Activated naive CD4-positive, alpha-beta T cell treated with anti-CD3 and anti-CD28 coated beads, Interleukin-2, amount 50 U/mL, for 16 hours (primary cell): ENCODE results near the gene SPATA20.

Experiments
- DNase-seq: peaks from one replicate; pipeline ENCODE4 v3.0.0-alpha.2; 2020

Gene SPATA20

GRCh38 chr17:50560185-50560824, 13.3 kb downstream of the SPATA20 start, which contains the start of gene CACNA1G:
Gene CACNA1G, plus strand, starts transcription at chr17:50560715. Its CDS starts 745 bp downstream, at chr17:50561460.
- DNase-seq, result peak; percentile 90

DNA sequence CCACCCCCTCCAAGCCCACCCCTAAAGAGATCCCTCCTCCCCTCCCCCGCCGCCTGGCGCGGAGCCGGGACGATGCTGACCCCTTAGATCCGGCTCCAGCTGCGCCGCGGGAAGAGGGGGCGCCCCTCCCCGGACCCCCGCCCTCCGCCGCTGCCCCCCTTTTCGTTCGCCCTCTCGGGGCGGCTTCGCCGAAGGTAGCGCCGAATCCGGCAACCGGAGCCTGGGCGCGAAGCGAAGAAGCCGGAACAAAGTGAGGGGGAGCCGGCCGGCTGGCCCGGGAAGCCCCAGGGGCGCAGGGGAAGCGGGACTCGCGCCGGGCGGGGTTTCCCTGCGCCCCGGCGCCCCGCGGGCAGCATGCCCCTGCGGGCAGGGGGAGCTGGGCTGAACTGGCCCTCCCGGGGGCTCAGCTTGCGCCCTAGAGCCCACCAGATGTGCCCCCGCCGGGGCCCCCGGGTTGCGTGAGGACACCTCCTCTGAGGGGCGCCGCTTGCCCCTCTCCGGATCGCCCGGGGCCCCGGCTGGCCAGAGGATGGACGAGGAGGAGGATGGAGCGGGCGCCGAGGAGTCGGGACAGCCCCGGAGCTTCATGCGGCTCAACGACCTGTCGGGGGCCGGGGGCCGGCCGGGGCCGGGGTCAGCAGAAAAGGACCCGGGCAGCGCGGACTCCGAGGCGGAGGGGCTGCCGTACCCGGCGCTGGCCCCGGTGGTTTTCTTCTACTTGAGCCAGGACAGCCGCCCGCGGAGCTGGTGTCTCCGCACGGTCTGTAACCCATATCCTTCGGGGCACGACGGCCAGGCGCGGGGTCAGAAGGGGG, 14.2 kb downstream of the SPATA20 start:
- no peak for DNase-seq

DNA sequence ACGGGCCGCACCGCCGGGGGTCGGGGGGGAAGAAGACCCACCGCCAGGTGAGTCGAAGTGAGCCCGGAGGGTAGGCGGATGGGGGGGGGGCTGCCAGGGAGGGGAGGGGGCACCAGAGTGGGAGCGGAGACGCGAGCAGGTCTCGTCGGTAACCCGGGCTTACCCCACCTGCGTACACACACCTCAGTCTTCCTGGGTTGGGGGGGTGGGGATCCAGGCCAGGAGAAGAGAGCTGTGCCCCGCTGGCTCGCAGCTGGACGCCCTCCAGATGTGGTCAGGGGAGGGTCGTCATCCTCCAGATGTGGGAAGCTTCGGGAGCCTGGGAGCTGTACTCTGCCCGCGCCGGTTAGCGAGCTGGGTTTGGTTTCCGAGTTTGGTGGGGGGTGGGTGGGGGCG, 14.8 kb downstream of the SPATA20 start:
- DNase-seq, result no peak

DNA sequence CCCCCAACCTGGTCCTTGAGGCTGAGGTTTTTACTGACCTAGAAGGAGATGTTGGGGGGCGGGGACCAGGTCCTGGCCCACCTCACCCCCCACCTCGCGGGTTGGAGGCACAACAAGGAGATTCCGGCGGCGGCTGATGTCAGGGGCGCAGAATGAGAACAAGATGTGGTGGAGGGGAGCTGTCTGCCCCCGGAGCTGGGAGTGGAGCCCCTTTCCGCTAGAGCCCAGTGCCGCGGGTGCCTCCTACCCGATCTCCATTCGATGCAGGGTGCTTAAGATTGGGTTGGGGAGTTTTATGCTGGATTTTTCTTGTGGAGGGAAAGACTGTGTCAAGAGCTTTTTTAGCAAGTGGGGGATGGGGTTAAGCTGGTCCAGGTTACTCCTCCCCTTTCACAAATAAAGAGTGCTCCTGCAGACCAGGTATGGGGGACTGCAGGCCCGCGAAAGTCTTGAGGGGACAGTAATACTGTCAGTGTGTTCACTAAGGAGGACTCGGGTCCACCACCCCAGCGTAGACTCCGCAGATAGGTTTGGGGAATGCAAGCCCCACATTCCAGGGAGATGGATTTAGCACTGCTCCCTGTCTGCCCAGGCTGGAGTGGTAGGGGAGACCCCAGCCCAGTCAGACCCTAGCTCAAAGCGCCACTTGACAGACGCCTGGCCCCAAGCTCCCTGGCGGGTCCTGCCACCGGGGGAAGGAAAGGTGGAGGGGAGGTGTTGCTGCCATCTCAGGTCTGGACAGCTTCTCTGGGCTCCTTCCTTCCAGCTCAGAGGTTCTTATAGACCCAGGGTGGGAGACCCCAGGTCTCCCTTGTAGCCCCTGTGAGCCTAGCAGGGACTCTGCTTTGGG, 15.5 kb downstream of the SPATA20 start:
- DNase-seq, result peak; percentile 19

DNA sequence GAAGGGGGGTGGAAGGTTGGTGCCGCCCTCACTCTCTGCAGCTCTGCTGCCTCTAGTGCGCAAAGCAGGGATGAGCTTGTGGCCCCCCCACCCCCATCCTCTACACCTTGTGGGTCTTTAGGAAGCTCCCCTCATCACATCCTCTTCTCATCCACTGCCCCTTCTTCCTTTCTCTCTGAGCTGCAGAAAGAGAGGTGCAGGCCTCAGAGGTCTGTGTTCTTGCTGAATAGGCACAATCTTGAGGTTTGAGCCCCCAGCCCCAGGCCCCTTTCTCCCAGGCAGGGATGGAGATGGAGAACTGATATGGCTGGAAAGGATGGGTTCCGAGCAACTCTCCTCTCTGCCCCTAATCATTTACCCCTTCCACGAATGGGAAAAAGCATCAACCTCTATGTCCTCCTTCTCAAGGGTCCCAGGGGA, 16.1 kb downstream of the SPATA20 start:
- DNase-seq, result peak; percentile 22

GRCh38 chr17:50564916-50565315, 17.9 kb downstream of the SPATA20 start:
- peak; percentile 20 for DNase-seq

GRCh38 chr17:50565402-50566350, 18.7 kb downstream of the SPATA20 start:
- no peak for DNase-seq

- DNase-seq, result no peak
Observed at GRCh38 chr17:50566886-50567285, 19.9 kb downstream of the SPATA20 start.

DNA sequence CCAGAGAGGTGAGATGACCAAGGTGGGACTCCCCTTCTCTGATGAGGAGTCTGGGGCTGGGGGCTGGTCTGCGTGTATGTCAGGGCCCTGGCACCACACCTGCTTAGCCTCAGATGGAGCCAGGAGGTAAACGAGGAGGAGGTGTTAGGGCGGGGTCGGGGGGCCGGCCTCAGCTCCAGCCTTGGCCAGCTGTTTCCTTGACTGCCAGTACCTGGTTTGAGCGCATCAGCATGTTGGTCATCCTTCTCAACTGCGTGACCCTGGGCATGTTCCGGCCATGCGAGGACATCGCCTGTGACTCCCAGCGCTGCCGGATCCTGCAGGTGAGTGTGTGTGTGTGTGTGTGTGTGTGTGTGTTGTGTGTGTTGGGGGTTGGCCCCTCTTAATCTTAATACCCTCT, 21.7 kb downstream of the SPATA20 start:
- DNase-seq, result no peak

- DNase-seq, result no peak
Observed at GRCh38 chr17:50569592-50569991, 22.6 kb downstream of the SPATA20 start.

GRCh38 chr17:50570032-50570431, 23.1 kb downstream of the SPATA20 start:
- DNase-seq, result no peak

- no peak for DNase-seq
Observed at GRCh38 chr17:50570528-50570927, 23.6 kb downstream of the SPATA20 start.

GRCh38 chr17:50571681-50572080, 24.7 kb downstream of the SPATA20 start:
- DNase-seq, result no peak

- no peak for DNase-seq
Observed at GRCh38 chr17:50572541-50572940, 25.6 kb downstream of the SPATA20 start.

DNA sequence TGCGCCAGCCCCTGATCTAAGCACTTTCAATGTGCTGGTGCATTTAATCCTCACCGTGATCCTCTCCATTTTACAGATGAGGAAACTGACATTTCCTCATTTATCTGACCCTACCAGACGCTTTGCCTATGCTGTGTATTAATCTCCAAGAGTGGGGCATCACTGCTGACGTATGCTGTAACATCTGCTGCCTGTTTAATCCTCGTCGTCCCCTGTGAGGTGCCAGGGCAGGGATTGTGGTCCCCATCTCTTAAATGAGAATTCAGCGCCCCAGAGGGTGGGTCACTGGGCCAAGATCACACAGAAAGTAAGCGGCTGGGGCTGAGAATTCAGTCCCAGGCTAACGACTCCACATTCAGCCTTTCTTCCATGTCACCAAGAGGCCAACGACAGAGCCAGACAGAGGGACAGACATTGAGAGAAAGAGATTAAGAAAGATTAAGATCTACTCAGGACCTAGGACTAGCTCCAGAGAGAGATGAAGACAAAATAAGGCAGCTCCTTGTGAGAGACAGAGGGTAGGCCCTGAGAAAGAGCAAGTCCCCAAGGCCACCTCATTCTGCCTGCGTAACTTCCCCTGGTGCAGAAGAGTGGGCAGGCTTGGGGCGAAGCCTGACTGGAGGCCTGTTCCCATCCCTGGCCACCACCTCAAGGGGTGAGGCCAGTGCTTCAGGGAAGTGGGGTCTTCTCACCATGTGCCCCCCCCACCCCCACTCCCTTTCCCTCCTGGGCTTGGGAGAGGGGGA, 27.1 kb downstream of the SPATA20 start:
- DNase-seq, result no peak

- no peak for DNase-seq
Observed at GRCh38 chr17:50575581-50576210, 28.7 kb downstream of the SPATA20 start.

DNA sequence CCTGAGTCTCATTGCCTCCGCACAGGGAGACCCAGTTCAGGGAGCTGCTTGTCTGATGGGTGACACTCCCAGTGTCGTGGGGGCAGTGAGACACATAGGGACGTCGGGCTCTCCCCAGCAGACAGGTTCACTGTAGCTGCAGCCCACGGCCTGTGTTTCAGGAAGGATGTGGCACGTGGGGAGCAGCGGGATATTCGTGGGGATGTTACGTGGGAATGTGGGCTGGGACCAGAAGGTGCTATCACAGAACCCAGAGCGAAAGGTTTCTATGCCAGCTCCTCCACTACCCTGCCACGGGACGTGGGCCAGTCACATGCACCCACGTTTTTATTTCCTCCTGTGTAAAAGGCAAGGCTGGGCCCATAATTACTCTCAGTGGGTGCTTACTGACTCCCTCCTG, 29.9 kb downstream of the SPATA20 start:
- DNase-seq, result no peak

GRCh38 chr17:50577451-50577954, 30.5 kb downstream of the SPATA20 start:
- no peak for DNase-seq

DNA sequence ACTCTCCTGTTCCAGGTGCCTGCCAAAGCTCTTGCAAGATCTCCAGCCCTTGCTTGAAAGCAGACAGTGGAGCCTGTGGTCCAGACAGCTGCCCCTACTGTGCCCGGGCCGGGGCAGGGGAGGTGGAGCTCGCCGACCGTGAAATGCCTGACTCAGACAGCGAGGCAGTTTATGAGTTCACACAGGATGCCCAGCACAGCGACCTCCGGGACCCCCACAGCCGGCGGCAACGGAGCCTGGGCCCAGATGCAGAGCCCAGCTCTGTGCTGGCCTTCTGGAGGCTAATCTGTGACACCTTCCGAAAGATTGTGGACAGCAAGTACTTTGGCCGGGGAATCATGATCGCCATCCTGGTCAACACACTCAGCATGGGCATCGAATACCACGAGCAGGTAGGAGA, 31.2 kb downstream of the SPATA20 start:
- DNase-seq, result no peak

- no peak for DNase-seq
Observed at GRCh38 chr17:50579399-50579798, 32.4 kb downstream of the SPATA20 start.

GRCh38 chr17:50580646-50581045, 33.7 kb downstream of the SPATA20 start:
- DNase-seq, result no peak
